ENCODE results near the gene FBXO36. TPM values are rescaled to one million over a fixed set of nuclear protein-coding genes. Genes with fewer than 3 reads are reported as not detected.

The FBXO36 gene
- total RNA-seq, 2 donors from 2014 or later, result 1.7 to 2.4 TPM

DNA sequence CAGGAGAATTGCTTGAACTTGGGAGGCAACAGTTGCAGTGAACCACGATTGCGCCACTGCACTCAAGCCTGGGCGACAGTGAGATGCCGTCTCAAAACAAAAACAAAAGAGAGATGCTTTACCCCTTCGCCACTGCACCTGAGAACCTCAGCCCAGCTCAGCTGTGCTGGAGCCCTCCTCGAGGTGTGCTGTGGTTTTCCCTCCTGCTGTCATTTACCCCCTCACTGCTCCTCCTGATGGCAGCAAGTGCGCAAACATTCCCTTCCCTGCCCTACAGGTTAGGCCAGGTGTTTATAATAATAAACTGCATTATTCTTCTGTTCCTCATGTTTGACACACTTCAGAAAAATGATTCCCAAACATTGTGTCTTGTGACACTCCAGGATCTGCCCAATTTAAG lies 8.4 kb downstream of the FBXO36 start:
- no peak for DNase-seq (ENCODE audit: low spot score)
- no peak for ATAC-seq (ENCODE audit: insufficient number of reproducible peaks, low FRiP score, low read depth)
- Histone ChIP-seq H3K9me3 (no peaks in the 10 kb centered on the region), H3K36me3 (peaks cover 6% of the 10 kb centered on the region), H3K27ac (no peak overlapping the region), H3K27me3 (replicated peaks; ENCODE audit: insufficient read depth) (no peaks in the 10 kb centered on the region), H3K4me1 (ENCODE audit: control insufficient read depth in 1 of 2, low read depth in 2 of 2) (no peaks in the 10 kb centered on the region), H3K4me3 (no peak overlapping the region)
- TF ChIP-seq CTCF (IDR thresholded peaks at IDR 0.05), result no peak

DNA sequence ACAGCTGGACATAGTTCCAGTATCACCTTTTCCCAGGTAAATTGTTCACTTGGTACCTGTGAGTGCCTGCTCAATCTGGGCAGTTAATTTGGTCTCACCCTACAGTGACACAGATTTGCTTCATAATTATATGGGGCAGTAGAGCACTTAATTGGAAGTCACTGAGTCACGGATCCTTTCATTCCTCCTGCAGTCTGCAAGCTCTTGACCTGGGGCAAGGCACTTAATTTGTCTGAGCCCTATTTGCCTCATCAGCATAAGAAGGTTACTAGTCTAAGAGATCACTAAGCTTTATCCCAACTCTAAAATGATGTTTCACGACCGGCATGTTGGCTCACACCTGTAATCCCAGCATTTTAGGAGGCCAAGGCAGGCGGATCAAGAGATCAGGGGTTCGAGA lies 8.9 kb downstream of the FBXO36 start:
- Histone ChIP-seq H3K36me3 (peaks cover 6% of the 10 kb centered on the region), H3K27ac (no peak overlapping the region), H3K27me3 (replicated peaks; ENCODE audit: insufficient read depth) (no peaks in the 10 kb centered on the region), H3K4me1 (ENCODE audit: control insufficient read depth in 1 of 2, low read depth in 2 of 2) (no peaks in the 10 kb centered on the region), H3K4me3 (no peak overlapping the region), H3K9me3 (no peaks in the 10 kb centered on the region)
- DNase-seq (ENCODE audit: low spot score) (no peak), ATAC-seq (ENCODE audit: insufficient number of reproducible peaks, low FRiP score, low read depth) (no peak)
- no peak for TF ChIP-seq CTCF (IDR thresholded peaks at IDR 0.05)

GRCh38 chr2:229937537-229937936 lies 15.2 kb downstream of the FBXO36 start:
- no peak for TF ChIP-seq CTCF (IDR thresholded peaks at IDR 0.05)
- Histone ChIP-seq H3K36me3 (peaks cover 6% of the 10 kb centered on the region), H3K4me3 (no peak overlapping the region), H3K4me1 (ENCODE audit: control insufficient read depth in 1 of 2, low read depth in 2 of 2) (no peaks in the 10 kb centered on the region), H3K9me3 (no peaks in the 10 kb centered on the region), H3K27ac (no peak overlapping the region), H3K27me3 (replicated peaks; ENCODE audit: insufficient read depth) (no peaks in the 10 kb centered on the region)
- ATAC-seq (ENCODE audit: insufficient number of reproducible peaks, low FRiP score, low read depth) (no peak), DNase-seq (ENCODE audit: low spot score) (no peak)

GRCh38 chr2:229942671-229943070 lies 20.4 kb downstream of the FBXO36 start:
- DNase-seq (ENCODE audit: low spot score) (no peak), ATAC-seq (ENCODE audit: insufficient number of reproducible peaks, low FRiP score, low read depth) (no peak)
- Histone ChIP-seq H3K4me1 (ENCODE audit: control insufficient read depth in 1 of 2, low read depth in 2 of 2) (no peaks in the 10 kb centered on the region), H3K4me3 (no peak overlapping the region), H3K27me3 (replicated peaks; ENCODE audit: insufficient read depth) (no peaks in the 10 kb centered on the region), H3K36me3 (no peaks in the 10 kb centered on the region), H3K9me3 (no peaks in the 10 kb centered on the region), H3K27ac (no peak overlapping the region)
- TF ChIP-seq CTCF (IDR thresholded peaks at IDR 0.05), result no peak

GRCh38 chr2:229943171-229943570 lies 20.9 kb downstream of the FBXO36 start:
- Histone ChIP-seq H3K36me3 (no peaks in the 10 kb centered on the region), H3K4me1 (ENCODE audit: control insufficient read depth in 1 of 2, low read depth in 2 of 2) (no peaks in the 10 kb centered on the region), H3K27ac (no peak overlapping the region), H3K27me3 (replicated peaks; ENCODE audit: insufficient read depth) (no peaks in the 10 kb centered on the region), H3K4me3 (no peak overlapping the region), H3K9me3 (no peaks in the 10 kb centered on the region)
- ATAC-seq (ENCODE audit: insufficient number of reproducible peaks, low FRiP score, low read depth) (no peak), DNase-seq (ENCODE audit: low spot score) (no peak)
- no peak for TF ChIP-seq CTCF (IDR thresholded peaks at IDR 0.05)

All from thoracic aorta (tissue), 2 donors.